Right lobe of liver (tissue), 4 donors: ENCODE measurements around the gene EWSR1.

Source experiments
- CTCF ChIP-seq, 4 donors: fragments of 200-600 bp in 3 of 4; fragments of 450-650 bp in 1 of 4; IDR thresholded peaks; one replicate each; pipeline versions ENCODE4 v1.5.1 to v1.8.0; 2016 to 2022; ENCODE audit warnings: antibody characterized with exemption in 4 of 4, mild to moderate bottlenecking in 2 of 4
- POLR2A ChIP-seq: fragments of 450-650 bp; IDR thresholded peaks from one replicate; pipeline ENCODE4 v1.6.1; 2017; ENCODE audit warnings: antibody characterized with exemption, mild to moderate bottlenecking
- donor health status: DM: no; HTN: no; CAD: no.
- donor health status: DM: no; HTN: no; CAD: no.
- donor health status: DM: no; HTN: yes; CAD: no.

DNA sequence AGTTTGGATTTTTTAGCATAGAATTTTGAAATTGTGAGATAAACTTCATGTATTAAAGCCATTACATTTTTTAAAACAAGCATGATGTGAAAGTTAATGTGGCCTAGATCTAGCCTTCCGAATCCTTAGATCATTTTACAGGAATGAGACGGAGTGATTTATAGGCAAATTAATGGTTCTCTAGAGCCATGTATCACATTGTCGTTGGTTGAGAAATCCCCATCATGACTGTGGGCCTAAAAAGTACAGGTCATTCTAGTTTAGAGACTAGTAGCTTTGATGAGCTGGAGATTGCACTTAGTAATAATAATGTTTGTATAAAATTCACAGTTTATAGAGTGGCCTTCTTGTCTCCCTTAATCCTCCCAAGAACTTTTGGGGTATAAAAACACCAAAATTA is 7.1 kb downstream of the EWSR1 start:
- TF ChIP-seq CTCF (IDR thresholded peaks at IDR 0.05), result no peak
- TF ChIP-seq POLR2A, result no peak
